Uterus (tissue), 4 donors: ENCODE measurements around the gene C10orf71. TPM values are rescaled to one million over a fixed set of nuclear protein-coding genes. Genes with fewer than 3 reads are reported as not detected.

ENCODE experiments used
- DNase-seq, 2 donors: peaks; one replicate each; pipeline ENCODE4 v3.0.0-alpha.2; 2019 to 2020
- H3K27ac ChIP-seq, 2 donors: fragments of 200-600 bp; sonication (generic); 1 replicate in 1 of 2; 2 replicates in 1 of 2; pipeline ENCODE4 v1.5.1; 2016 to 2018
- H3K27me3 ChIP-seq, 2 donors: fragments of 200-600 bp; sonication (generic); one replicate each; pipeline ENCODE4 v1.5.1; 2018 to 2019; ENCODE audit warnings: control low read depth in 1 of 2
- H3K36me3 ChIP-seq, 2 donors: fragments of 200-600 bp; sonication (generic); one replicate each; pipeline ENCODE4 v1.5.1; 2019; ENCODE audit warnings: control low read depth in 1 of 2
- H3K4me1 ChIP-seq, 2 donors: fragments of 200-600 bp; sonication (generic); one replicate each; pipeline ENCODE4 v1.5.1; 2018 to 2019; ENCODE audit warnings: control low read depth in 1 of 2
- H3K4me3 ChIP-seq, 2 donors: fragments of 200-600 bp; sonication (generic); 1 replicate in 1 of 2; 2 replicates in 1 of 2; pipeline ENCODE4 v1.5.1; 2018 to 2019; ENCODE audit warnings: mild to moderate bottlenecking in 1 of 2
- H3K9me3 ChIP-seq, 2 donors: fragments of 200-600 bp; sonication (generic); one replicate each; pipeline ENCODE4 v1.5.1; 2019; ENCODE audit warnings: control low read depth in 1 of 2
- POLR2A ChIP-seq, 2 donors: fragments of 450-650 bp; IDR thresholded peaks; one replicate each; pipeline ENCODE4 v1.6.1; 2016; ENCODE audit warnings: antibody characterized with exemption in 2 of 2, mild to moderate bottlenecking in 1 of 2, moderate library complexity in 1 of 2
- intact Hi-C: fragments of 100-400 bp; cut with DNase I; formaldehyde crosslinking; loops from one replicate; pipeline ENCODE4 v1.15.1; 2023; ENCODE audit warnings: low total_unique reads
- total RNA-seq, 4 donors: library from RNA; depleted of rRNA in 3 of 4; stranded (reverse); fragments of >200 nt in 3 of 4; gene quantifications; one replicate each; pipeline versions ENCODE4 v1.1.0 to v1.2.4, GENCODE V29; 2014 to 2023
- TF ChIP-seq, protein P1 (sequence below), 4 experiments: fragments of 200-600 bp in 2 of 4; fragments of 450-650 bp in 2 of 4; sonication (generic) in 2 of 4; IDR thresholded peaks; one replicate each; pipeline ENCODE4 v1.5.1; 2016 to 2019; ENCODE audit warnings: antibody characterized with exemption in 4 of 4, mild to moderate bottlenecking in 2 of 4, moderate library complexity in 1 of 4
- donor health status: DM: yes; HTN: yes; CAD: no.

The C10orf71 gene
- total RNA-seq, 4 donors from 2014 or later, result not detected

DNA sequence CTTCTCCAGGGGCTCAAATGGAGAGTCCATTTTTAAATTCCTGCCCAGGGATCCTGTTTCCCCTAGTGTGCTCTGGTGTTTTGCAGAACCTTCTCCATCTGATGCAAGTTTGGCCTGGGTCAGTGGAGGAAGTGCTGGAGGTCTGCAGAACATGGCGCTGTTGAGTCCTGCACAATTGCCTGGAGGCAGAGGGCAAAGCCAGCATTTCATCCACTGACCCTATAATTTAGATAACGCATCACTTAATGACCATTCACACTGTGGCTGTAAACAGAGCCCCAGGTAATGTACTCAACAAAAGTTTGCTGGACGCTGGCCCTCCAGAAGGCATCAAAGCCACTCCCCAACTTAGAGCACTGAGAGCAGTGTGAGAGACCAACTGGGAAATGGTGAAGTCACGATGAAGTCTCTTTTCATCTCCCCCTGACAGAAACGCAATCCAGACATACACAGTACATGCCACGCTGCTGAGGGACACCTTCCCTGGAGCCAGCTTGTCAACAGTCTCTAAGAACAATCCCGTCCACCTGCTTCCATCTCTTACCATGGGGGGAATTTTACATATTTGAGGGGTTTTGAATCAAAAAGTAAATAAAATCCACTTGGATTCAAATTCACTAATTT lies 13.4 kb downstream of the C10orf71 start:
- intact Hi-C loops, result no loop called here
- Histone ChIP-seq H3K36me3 (no peaks in the 10 kb centered on the region), H3K4me3 (no peak overlapping the region), H3K4me1 (no peaks in the 10 kb centered on the region), H3K9me3 (no peaks in the 10 kb centered on the region), H3K27me3 (no peaks in the 10 kb centered on the region), H3K27ac (no peak overlapping the region)
- DNase-seq, result no peak
- TF ChIP-seq POLR2A (IDR thresholded peaks at IDR 0.05), result no peak
- TF ChIP-seq, protein P1, sequence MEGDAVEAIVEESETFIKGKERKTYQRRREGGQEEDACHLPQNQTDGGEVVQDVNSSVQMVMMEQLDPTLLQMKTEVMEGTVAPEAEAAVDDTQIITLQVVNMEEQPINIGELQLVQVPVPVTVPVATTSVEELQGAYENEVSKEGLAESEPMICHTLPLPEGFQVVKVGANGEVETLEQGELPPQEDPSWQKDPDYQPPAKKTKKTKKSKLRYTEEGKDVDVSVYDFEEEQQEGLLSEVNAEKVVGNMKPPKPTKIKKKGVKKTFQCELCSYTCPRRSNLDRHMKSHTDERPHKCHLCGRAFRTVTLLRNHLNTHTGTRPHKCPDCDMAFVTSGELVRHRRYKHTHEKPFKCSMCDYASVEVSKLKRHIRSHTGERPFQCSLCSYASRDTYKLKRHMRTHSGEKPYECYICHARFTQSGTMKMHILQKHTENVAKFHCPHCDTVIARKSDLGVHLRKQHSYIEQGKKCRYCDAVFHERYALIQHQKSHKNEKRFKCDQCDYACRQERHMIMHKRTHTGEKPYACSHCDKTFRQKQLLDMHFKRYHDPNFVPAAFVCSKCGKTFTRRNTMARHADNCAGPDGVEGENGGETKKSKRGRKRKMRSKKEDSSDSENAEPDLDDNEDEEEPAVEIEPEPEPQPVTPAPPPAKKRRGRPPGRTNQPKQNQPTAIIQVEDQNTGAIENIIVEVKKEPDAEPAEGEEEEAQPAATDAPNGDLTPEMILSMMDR (IDR thresholded peaks at IDR 0.05), result no peak

DNA sequence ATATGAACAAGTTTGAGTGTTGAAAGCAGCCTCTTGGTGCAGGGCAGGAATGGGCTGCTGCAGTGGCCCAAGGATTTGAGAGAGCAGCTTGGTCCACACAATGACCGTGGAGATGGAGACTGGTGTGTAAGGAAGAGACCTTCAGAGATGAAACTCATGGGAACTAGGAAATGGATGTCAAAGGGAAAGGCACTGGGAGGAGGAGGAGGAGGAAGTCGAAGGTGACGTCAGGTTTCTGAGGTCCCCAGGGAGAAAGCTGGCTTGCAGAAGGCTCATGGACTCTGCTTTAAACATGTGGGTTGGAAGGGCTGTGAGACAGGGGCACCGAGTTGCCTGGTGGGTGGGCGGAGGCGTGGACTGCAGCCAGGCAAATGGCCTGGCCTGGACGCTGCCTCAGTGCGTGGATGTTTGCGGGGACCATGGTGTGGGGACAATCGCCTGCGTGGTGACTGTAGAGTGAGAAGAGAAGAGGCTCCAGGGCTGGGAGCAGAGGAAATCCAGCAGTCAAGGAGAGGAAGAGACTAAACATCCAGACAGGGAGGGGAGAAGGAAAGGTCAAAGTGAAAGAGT lies 14.6 kb downstream of the C10orf71 start:
- Histone ChIP-seq H3K27ac (no peak overlapping the region), H3K36me3 (no peaks in the 10 kb centered on the region), H3K4me3 (no peak overlapping the region), H3K4me1 (no peaks in the 10 kb centered on the region), H3K27me3 (no peaks in the 10 kb centered on the region), H3K9me3 (no peaks in the 10 kb centered on the region)
- no peak for DNase-seq
- TF ChIP-seq, protein P1 (IDR thresholded peaks at IDR 0.05), result no peak
- TF ChIP-seq POLR2A (IDR thresholded peaks at IDR 0.05), result no peak
- intact Hi-C loops, result no loop called here

DNA sequence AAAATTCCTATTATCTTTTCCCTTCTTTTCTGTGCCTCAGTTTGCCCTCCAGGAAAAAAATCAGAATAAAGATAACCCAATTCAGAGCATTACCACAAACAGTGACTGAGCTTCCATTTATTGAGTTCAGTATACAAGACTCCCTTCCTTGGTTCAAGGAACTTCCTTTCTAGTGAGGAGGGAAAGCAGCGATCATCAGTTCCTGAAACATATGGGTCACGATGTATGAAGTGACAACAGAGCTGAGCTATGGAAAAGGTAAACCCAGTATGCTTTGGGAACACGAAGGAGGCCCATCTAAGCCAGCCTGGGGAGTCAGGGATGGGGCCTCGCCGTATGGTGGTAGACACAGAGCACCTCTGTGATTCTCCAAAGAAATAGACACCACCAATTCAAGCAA lies 15.8 kb downstream of the C10orf71 start:
- no peak for DNase-seq
- no peaks in the 10 kb centered on the region for H3K27me3 ChIP-seq
- intact Hi-C loops, result no loop called here
- TF ChIP-seq, protein P1 (IDR thresholded peaks at IDR 0.05), result no peak
- no peak for TF ChIP-seq POLR2A (IDR thresholded peaks at IDR 0.05)
- no peak overlapping the region for H3K27ac ChIP-seq
- no peaks in the 10 kb centered on the region for H3K36me3 ChIP-seq
- no peaks in the 10 kb centered on the region for H3K4me1 ChIP-seq
- H3K4me3 ChIP-seq, result no peak overlapping the region
- H3K9me3 ChIP-seq, result no peaks in the 10 kb centered on the region

DNA sequence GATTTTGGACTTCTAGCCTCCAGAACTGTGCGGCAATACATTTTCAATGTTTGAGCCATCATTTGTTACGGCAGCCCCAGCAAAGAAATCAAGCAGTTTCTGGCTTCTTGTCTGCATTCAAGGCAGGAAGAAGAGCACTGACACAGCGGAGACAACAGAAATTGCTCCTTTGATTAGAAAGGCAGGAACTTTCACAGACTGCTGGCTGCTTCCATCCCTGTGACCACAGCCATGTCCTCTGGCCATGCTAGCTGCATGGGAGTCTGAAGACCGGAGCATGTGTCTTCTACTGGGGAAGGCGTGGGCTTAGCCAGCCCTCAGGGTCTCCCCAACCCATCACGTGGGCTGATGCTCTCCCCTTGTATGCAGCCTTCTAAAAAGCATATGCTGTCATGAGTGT lies 19.1 kb downstream of the C10orf71 start:
- Histone ChIP-seq H3K9me3 (no peaks in the 10 kb centered on the region), H3K27me3 (no peaks in the 10 kb centered on the region), H3K27ac (no peak overlapping the region), H3K36me3 (no peaks in the 10 kb centered on the region), H3K4me3 (no peak overlapping the region), H3K4me1 (no peaks in the 10 kb centered on the region)
- intact Hi-C loops, result no loop called here
- TF ChIP-seq, protein P1 (IDR thresholded peaks at IDR 0.05), result no peak
- no peak for TF ChIP-seq POLR2A (IDR thresholded peaks at IDR 0.05)
- DNase-seq, result no peak

DNA sequence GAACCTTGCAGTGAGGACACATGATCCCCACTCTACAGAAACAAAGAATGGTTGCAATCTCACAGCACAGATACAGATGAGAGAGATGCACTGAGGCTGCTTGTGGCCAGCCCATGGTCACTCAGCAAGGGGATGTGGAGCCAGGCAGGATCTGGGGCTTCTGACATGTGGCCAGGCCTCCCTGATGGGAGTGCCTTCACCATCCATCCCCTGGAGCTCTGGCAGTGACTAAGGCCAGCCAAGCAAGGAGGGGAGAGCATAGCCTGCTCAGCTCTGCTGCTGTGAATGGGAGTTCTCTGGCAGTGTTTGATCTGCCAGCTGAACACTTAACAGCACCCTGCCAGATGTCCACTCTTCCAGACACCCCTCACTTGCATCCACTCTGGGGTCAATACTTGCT lies 19.8 kb downstream of the C10orf71 start:
- H3K4me1 ChIP-seq, result no peaks in the 10 kb centered on the region
- H3K36me3 ChIP-seq, result no peaks in the 10 kb centered on the region
- H3K9me3 ChIP-seq, result no peaks in the 10 kb centered on the region
- TF ChIP-seq, protein P1 (IDR thresholded peaks at IDR 0.05), result no peak
- no peak for DNase-seq
- no peak overlapping the region for H3K27ac ChIP-seq
- no peaks in the 10 kb centered on the region for H3K27me3 ChIP-seq
- intact Hi-C loops, result no loop called here
- H3K4me3 ChIP-seq, result no peak overlapping the region
